Skin epidermis (tissue), 12 donors: Measurements from ENCODE around the gene SPEM2.

Source experiments
- H3K27ac ChIP-seq, 21 experiments: fragments of 200-600 bp; sonication (generic) in 11 of 21; one replicate each; pipeline ENCODE4 v1.5.0; 2020; ENCODE audit warnings: mild to moderate bottlenecking in 3 of 21, inconsistent platforms in 2 of 21, moderate library complexity in 2 of 21
- H3K4me3 ChIP-seq, 7 experiments: fragments of 200-600 bp; sonication (generic) in 2 of 7; one replicate each; pipeline ENCODE4 v1.5.0; 2020; ENCODE audit warnings: inconsistent platforms in 2 of 7, mild to moderate bottlenecking in 2 of 7, moderate library complexity in 1 of 7

SPEM2 gene

DNA sequence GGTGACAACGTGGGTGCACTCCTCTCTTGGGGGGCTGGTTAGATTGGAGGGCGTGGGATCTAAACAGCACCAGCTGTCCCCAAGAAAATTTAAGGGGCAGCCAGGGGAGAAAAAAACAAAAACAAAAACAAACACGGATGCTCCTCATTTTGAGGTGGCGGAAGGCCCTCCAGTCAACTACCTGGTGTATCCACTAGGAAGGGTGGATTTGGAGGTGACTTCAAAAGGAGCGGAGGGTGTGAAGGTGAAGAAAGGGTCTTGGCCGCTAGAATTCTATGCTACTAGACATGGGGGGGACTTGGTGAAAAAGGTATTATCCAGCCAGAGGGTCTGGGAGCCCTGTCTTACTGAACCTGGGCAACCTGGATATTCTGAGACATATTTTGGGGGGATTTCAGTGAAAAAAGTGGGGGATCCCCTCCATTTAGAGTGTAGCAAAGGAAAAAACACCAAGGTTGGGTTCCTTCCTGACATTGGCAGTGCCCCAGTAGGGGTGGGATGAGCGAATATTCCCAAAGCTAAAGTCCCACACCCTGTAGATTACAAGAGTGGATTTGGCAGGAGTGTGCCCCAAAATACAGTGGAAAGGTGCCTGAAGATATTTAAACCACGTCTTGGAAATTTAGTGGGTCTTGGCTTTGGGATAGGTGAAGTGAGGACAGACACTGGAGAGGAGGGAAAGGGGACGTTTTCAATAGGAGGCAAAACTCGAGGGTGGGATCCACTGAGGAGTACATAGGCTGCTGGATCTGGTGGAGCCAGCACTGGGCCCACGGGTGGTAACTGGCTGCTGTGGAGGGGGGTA is 13.4 kb downstream of the SPEM2 start:
- Histone ChIP-seq H3K27ac (peak overlapping the region in 17 of 21 experiments; percentile 8 to 93 (median 85)), H3K4me3 (peak overlapping the region; percentile 42 to 63 (median 53))

DNA sequence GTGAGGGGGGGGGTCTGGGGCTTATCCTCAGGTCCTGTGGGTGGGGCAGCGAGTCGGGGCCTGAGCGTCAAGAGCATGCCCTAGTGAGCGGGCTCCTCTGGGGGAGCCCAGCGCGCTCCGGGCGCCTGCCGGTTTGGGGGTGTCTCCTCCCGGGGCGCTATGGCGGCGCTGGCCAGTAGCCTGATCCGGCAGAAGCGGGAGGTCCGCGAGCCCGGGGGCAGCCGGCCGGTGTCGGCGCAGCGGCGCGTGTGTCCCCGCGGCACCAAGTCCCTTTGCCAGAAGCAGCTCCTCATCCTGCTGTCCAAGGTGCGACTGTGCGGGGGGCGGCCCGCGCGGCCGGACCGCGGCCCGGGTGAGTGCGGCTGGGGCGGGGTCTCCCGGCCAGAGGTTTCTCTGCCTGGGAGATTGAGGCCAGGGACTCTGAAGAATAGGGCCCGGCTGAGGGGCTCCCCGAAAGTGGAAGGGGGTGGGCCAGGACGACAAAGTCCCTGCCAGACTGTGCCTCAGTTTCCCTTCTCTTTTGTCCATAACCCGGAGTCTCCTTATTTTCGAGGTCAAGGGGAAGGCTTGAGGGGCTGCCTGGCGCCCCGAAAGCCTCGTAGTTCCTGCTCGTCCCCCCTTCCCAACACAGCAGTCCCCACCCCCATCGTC is 14.2 kb downstream of the SPEM2 start, which contains the start of gene FGF11:
Gene FGF11 (plus strand): TSS at position 51 of the 651 bp plus-strand sequence. CDS start 109 bp downstream, at position 160.
- peak within 1 kb of the TSS; percentile 42 to 63 (median 53) for H3K4me3 ChIP-seq
- H3K27ac ChIP-seq, result peak within 1 kb of the TSS in 19 of 21 experiments; percentile 29 to 93 (median 86)

DNA sequence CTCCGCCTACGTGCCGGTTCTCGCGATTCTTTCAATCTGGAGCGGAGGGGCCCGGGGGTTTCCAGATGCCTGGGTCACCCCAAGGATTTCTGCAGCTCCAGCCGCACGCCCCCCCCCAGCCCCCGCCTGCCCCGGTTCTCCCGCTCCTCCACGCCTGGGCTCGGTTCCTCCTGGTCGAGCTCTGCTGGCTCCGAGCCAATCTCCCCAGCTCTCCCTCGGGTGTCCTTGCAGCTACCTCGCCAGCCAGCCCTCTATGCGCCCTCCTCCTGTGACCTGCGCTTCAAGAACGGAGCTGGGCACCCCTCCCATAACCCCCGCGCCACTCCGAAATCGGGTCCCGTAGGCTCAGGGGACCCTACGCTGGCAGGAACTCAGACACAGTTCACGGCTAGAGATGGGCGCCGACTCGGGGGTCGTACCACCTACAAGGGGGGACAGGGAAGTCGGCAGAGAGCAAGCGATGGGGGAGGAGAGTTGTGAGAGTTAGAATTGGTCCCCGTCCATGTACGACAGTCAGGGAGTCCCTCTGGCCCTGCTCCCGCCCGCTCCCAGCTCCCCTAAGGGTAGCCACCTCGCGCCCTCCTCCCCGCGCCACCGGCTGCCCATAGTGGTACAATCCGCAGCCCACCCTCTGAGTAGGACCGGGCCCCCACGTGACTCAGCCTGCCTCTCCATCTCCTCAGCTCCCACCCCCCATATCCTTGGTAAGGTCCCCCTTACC is 14.9 kb downstream of the SPEM2 start:
- Histone ChIP-seq H3K27ac (peak overlapping the region in 13 of 21 experiments; percentile 8 to 85 (median 60)), H3K4me3 (peak overlapping the region; percentile 38 to 63 (median 53))

DNA sequence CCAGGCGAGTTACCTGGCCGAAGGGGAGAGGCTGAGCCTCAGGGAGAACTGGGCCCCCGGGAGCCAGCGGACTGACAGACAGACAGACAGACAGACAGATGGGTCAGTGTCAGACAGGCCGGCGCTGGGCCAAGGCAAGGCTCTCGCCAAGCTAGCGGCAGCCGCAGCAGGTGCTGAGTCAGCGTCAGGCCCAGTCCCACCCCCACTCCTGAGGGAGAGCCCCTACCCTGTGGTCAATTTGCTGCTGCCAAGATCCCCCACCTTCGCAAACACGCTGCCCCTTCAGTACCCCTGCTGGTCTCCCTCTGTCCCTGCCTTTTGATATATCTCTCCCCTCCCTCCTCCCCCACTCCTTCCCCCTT is 15.4 kb downstream of the SPEM2 start:
- peak overlapping the region in 7 of 21 experiments; percentile 28 to 85 (median 60) for H3K27ac ChIP-seq
- H3K4me3 ChIP-seq, result peak overlapping the region in 3 of 7 experiments; percentile 53 to 63 (median 62)

DNA sequence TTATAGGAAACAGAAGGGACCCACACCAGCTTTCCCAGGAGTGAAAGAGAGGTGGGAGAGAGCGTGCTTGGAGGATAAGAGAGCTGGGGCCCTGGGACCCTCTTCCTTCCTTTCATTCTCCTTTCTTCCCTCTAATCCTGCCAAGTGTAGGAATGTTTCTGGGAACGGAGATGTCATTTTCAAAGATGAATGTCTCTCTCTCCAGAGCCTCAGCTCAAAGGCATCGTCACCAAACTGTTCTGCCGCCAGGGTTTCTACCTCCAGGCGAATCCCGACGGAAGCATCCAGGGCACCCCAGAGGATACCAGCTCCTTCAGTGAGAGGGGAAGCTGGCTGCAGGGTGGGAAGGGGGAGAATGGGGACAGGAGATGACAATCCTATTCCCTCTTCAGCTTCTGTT is 15.8 kb downstream of the SPEM2 start:
- peak overlapping the region in 1 of 21 experiments; percentile 38 for H3K27ac ChIP-seq
- no peak overlapping the region for H3K4me3 ChIP-seq

DNA sequence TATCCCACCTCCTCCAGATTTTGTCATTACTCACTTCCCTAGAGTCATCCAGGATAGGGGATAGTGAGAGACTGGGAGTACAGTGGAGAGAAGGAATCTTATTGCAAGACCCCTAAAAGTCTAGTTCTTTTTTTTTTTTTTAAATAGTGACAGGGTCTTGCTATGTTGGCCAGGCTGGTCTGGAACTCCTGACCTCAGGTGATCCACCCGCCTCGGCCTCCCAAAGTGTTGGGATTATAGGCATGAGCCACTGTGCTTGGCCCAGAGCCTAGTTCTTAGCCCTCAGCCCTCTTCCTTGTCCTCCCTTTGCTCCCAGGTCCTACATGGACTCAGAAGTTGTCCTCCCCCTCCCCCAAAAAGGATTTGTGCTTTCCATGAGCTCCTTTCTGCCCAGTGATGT is 16.7 kb downstream of the SPEM2 start:
- H3K27ac ChIP-seq, result no peak overlapping the region

DNA sequence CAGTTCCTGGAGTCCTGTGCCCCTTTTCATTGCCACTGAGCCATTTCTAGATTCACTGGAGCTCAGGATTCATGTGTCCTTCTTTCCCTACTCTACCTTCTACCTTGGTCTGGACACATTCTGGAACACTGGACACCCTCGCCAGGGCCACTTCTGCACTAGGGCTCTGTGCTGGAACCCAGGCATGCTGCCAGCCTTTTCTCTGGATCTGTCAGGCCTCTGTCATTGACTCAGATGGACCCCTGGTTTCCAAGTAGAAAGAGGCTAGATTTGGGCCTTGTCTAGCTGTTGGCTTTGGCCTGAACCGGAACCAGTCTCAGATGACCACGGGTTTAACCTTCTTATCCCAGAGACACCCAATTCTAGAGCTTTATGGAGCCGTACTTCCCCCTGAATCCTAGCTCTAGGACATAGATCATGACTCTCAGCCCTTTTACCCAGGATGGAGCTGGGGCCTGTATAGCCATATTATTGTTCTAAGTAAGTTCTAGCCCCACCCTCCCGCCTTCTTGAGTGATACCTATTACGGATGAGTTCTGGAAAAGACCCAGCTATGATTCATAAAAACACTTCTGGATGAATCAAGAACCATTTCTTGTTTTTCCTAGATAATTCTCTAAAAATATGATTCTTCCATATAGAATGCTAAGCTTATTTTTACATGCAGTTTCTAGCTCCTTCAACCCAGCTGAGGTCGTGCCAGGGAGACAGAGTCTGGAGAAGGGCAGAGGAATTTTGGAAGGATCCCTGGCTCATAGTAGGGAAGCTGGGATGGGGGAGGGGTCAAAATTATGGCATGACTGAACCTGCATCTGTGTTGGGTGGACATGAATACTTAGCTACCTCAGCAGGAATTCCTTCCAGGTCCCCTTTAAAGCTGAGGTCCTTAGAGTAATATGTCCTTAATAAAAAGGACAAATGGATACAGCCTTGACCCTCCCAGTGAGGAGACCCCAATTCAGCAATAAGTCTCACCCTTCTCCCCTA is 18.4 kb downstream of the SPEM2 start:
- Histone ChIP-seq H3K27ac (peak overlapping the region in 9 of 21 experiments; percentile 1 to 59 (median 39)), H3K4me3 (no peak overlapping the region)

More for the DNA sequence above, 16.7 kb downstream of the SPEM2 start:
- H3K4me3 ChIP-seq, result no peak overlapping the region

DNA sequence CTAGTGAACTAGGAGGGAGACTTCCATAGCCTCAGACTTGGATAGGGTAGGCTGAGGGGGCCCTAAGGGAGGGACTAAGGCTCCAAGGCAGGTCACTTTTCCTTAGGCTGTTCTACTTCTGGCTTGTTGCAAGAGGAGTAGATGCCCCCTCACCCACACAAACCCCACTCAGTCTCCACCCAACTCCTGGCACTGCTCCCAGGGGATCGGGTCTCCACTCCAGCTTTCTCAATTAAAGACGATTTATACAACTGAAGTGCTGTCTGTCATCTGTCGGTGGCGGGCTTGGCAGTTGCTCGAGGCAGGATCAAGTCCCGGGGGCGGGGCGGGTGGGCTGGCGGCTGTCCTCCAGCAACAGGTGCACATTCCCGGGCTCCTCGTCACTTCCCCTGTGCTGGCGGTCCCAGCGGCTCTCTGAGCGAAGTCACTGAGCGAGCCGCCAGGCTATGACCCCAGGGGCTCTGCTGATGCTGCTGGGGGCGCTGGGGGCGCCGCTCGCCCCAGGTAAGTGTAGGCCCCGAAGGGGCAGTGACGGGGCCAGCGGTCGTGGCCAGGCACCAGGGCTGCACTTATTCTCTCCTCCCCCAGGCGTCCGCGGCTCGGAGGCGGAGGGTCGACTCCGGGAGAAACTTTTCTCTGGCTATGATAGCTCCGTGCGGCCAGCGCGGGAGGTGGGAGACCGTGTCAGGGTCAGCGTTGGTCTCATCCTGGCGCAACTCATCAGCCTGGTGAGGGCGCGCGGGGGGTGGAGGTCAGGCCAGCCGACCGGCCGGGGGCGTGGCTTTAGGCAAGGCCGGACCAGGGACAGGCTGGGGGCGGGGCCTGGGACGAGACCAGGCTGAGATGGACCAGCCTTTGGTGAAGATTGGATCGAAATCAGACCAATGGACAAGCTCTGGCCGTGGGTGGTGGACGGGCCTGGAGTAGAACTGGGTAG is 19.5 kb downstream of the SPEM2 start, which contains the start of gene CHRNB1:
Gene CHRNB1 (plus strand): TSS at position 380 of the 937 bp plus-strand sequence. CDS start 67 bp downstream, at position 447.
- Histone ChIP-seq H3K4me3 (peak within 1 kb of the TSS in 6 of 7 experiments; percentile 1 to 37 (median 17)), H3K27ac (peak within 1 kb of the TSS in 12 of 21 experiments; percentile 0 to 60 (median 40))

DNA sequence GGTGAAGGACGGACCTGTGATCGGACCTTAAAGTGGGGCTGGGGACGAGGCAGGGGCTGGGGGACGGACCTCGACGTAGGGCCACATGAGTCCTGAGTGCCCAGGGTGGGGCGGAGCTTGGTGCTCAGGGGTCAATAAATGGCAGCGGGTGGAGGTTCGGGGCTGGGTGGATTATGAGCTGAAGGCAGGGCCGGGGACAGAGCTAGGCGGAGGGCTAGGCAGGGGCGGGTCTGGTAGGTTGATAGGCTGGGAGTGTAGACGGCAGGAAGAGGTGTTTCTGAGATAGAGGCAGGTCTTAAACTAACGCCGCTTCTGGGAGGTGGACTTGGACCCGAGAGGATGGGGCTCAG is 20.2 kb downstream of the SPEM2 start:
- Histone ChIP-seq H3K27ac (peak overlapping the region in 3 of 21 experiments; percentile 11 to 43 (median 41)), H3K4me3 (peak overlapping the region in 6 of 7 experiments; percentile 1 to 37 (median 17))

DNA sequence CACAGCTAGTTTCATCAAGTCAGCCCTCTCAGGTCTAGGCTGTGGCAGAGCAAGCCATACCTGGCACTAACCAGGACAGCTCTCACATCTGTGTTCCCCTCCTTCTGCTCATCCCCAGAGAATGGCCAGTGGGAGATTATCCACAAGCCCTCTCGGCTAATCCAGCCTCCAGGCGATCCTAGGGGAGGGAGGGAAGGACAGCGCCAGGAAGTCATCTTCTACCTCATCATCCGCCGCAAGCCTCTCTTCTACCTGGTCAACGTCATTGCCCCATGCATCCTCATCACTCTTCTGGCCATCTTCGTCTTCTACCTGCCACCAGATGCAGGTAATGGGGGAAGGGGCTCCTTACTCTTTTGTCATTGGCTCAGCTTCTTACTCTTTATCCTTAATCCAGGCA is 23.0 kb downstream of the SPEM2 start:
- Histone ChIP-seq H3K27ac (no peak overlapping the region), H3K4me3 (no peak overlapping the region)

DNA sequence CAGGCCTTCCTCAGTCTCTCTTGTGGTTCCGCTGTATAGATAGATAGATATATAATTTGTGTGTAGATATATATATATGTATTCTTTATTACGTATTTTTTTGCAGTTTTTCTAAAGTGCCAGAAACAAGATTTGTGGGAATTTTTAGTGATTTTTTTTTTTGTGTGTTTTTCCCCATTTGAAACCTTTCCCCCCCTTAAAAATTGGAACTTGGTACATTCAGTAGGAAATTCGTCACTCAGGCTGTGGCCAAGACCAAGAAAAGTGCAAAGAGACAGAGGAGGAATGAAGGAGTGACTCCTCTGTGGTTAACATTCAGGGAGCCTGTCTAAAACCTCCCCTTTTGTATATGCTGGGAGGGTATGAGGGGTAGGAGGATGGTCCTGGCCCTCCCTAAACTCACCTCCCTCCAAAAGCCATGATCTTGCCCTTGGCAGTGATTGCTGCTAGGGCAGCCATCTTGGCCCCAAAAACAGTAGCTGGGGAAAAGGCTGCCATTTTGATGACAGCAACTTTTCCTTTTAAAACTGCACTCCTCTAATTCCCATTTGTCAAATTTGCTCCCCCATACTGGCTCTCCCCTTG is 34.6 kb downstream of the SPEM2 start:
- Histone ChIP-seq H3K4me3 (no peak overlapping the region), H3K27ac (peak overlapping the region in 1 of 21 experiments; percentile 66)

DNA sequence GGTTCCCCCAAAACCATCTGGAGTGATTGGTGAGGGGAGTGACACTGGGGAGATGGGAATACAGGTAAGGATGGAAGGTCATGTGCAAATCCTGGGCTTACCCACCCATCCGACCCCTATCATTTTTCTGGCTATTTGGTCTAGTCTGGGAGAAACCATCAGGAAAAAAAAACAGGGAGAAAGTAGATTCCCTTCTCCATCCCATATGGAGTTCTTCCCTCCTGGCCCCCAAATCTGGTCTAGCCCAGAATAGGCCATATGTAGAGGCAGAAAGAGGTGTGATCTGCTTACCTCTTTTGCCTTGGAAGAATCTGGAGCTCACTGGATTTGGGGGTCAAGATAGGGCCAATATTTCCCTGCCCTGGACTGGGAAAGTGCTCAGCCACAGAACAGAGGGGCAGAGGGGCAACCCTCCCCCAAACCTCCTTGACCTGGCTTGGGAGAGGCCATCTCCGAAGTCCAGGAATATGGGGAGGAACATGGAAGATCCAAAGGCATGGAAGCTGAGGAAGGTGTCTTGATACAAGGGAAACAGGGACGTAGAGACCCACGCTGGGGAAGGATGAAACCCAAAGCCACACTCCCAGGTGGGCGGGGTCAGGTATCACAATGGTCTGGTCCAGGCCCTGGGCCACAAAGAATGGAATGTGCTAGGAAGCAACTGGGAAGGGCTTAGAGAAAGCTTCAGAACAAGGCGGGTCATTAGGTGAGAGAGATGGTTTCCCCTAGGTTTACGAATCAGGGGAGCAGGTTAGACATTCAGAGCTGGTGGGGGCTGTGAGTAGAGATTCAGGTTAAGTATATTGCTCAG is 35.6 kb downstream of the SPEM2 start:
- no peak overlapping the region for H3K4me3 ChIP-seq
- peak overlapping the region in 2 of 21 experiments; percentile 37 to 66 for H3K27ac ChIP-seq

DNA sequence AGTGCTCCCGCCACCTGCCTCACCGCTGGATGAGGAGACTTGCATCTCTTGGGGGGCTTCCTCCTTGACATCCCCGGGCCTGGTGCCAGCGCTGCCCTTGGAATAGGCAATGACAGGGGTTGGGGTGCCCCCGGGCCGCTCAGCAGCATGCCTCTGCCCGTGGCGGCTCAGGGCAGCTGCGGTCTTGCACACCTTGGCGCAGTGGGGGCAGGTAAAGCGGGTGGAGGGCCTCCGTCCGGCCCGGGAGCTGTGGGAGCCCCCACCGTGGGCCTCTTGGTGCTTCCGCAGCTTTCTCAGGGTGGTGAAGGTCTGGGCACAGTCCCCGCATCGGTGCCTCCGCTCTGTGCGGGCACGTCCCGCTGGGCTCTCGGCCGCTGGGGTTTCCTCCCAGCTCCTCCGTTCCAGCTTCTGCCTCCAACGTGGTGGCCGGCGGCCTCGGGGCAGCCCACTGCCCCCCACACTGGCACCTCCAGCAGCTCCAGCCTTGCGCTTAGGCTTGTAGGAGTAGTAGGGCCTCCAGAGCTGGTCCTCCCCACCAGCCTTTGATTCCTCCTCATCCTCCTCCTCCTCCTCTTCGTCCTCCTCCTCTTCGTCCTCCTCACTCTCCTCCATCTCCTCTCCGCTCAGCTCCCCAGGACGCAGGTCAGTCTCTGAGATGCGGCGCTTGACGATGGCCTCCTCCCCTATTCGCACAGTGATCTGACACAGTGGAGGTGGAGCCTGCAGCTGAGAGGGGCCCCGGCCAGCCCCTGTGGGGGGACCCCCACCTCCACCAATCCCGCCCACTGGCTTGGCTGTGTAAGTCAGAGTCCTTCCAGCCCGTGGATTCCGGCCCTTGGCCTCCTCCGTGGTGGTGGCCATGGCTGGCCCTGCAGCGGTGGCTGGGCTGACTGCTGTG is 37.3 kb downstream of the SPEM2 start:
- peak overlapping the region in 7 of 21 experiments; percentile 41 to 71 (median 54) for H3K27ac ChIP-seq
- no peak overlapping the region for H3K4me3 ChIP-seq

DNA sequence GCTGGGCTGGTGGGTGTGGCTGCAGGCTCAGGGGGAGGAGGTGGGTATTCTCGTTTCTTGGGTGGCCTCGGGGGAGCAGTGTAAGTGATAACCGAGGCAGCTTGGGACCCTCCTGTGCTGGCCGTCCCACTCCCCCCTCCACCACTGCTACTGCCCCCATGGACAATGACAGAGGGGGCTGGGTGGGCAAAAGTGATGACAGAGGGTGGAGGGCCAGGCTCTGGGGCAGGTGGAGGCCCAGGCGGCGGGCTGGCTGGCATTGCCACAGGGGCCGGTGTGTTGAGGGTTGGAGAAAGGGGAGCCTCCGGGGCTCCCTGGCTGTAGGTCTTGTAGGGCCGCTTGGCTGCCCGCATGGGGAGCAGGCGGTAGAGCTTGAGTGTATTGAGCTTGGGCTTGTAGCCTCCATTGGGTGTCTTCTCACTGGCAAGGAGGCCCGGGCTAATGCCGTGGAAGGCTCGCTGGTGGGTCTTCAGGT is 38.0 kb downstream of the SPEM2 start:
- Histone ChIP-seq H3K4me3 (no peak overlapping the region), H3K27ac (peak overlapping the region in 11 of 21 experiments; percentile 10 to 71 (median 52))

DNA sequence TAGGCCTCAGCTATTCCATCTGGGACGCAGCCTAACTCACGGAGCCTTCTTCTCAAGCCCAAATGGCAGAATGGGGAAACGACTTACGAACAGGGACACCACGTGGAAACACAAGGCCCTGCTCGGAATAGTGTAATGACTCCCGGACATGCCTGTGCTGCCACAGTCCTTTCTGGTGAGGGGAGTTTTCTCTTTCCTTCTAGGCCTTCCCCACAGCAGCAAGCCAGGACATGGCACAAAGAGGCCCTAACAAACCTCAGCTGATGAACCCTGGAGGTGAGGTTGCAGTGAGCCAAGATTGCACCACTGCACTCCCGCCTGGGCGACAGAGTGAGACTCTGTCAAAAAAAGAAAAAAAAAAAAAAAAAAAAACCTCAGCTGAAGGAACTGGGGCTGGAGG is 38.7 kb downstream of the SPEM2 start:
- H3K27ac ChIP-seq, result peak overlapping the region in 10 of 21 experiments; percentile 10 to 71 (median 53)
- no peak overlapping the region for H3K4me3 ChIP-seq
